GM03348 (cell line): ENCODE measurements around the gene ZBTB16.

ENCODE experiments used
- DNase-seq: peaks from one replicate; pipeline ENCODE4 v3.0.0; 2012; ENCODE audit warnings: low spot score

Gene ZBTB16

DNA sequence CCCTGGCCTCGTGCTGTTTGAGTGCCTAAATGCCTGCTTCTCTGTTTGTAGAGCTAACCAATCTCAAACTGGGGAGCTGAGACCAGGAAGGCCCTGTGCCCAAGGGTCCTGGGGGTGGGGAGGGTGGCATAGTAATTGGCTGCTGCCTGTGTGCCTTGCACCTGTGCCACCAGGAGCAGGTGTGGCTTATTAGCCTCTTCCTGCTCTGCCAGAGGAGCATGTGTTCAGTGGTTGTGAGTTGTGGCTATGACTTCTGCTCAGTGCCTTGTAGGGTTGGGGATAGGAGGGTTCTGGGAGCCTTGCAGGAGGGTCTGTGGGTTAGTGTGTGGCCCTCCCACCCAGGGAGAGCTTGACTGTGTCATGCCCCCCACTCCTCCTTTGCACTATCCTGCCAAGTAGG is 109.2 kb downstream of the ZBTB16 start:
- DNase-seq = no peak

DNA sequence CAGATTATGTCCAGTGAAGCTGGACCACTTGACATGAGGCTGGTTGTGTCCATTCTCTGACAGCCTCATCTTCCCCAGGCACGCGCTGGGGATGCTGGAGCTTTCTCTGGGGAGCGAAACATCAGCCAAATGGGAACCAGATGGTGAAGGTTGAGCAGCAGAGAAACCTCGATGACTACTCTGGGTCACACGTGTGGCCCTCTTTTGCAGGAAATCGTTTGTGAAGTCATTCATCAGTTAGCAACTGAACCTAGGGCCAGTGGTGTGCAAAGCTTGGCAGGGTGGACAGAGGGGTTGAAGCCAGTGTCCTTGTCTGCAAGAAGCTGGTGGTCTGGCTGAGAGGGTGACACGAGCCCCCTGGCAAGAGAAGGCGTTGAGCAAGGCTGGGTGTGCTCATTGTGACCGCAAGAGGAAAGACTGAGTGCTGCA is 109.8 kb downstream of the ZBTB16 start:
- peak; percentile 57 for DNase-seq

DNA sequence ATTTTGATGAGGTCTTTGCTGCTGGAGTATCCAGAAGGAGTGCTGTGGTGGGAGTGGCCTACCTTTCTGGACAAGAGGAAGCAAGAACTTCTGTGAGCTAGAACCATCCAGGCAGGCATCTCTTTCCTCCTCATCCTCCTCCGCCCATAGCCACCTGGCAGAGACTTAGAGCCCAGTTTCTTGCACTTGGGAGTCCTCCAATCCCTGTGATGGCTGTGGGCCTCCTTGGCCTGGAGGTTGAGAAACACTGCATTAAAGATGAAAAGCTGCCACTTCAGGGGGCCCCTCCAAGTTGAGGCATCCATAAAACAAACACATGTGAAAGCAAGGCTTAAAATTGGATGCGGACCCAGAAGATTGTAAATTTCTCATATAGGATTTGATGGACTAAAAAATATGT is 110.3 kb downstream of the ZBTB16 start:
- no peak for DNase-seq

DNA sequence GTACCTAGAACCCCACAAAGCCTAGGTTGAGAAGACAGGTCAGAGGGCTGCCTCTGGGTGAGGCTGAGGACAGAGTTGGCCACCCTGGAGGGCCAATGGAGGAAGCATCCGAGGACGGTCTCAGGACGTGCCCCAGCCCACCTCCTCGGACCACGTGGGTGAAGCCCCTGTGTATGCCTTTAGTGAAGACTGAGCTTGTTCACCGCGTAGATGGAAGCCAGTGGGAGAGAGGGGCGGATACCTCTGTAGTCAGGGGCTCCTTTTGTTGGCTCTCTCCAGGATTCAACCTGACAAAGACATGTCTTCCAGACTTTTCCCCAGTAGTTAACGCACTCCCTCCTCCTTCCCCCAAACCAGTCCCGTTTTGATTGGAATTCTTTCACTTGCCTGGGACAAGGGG is 110.7 kb downstream of the ZBTB16 start:
- no peak for DNase-seq

DNA sequence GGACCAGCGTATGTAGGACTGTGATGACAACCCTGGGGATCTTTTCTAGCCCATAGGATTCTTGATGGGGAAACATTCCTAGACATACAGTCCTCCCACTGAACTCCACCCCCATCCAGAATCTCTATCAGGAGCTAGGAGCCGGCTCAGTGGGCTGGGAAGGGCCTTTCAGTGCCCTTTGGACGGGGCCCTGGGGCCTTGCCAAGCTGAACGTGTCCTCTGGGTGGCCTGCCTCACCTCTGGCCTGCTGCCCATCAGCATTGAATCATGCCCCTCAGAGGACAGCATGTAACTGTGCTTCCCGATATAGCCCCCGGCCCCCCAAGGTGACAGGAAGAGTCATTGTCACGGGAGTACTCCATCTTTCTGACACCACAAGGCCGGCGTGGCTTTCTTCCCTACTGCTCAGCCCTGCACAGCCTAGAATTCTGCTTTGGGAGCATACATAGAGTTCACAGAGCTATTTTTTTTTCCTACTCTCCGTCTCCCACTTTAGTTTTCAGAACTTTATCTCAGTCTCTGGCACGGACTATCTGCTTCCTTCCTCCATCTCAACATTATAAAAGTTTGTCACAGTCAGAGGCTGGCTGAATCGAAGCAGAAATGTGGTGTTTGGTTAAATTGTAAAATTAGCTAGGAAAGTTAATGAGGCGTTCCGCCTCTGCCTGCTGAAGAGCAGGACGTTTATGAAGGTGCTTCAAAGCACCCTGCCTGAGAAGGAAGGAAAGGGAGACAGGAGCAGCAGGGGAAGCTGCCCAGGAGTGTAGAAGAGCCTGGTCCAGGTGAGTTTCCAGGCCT is 111.9 kb downstream of the ZBTB16 start:
- DNase-seq = no peak

DNA sequence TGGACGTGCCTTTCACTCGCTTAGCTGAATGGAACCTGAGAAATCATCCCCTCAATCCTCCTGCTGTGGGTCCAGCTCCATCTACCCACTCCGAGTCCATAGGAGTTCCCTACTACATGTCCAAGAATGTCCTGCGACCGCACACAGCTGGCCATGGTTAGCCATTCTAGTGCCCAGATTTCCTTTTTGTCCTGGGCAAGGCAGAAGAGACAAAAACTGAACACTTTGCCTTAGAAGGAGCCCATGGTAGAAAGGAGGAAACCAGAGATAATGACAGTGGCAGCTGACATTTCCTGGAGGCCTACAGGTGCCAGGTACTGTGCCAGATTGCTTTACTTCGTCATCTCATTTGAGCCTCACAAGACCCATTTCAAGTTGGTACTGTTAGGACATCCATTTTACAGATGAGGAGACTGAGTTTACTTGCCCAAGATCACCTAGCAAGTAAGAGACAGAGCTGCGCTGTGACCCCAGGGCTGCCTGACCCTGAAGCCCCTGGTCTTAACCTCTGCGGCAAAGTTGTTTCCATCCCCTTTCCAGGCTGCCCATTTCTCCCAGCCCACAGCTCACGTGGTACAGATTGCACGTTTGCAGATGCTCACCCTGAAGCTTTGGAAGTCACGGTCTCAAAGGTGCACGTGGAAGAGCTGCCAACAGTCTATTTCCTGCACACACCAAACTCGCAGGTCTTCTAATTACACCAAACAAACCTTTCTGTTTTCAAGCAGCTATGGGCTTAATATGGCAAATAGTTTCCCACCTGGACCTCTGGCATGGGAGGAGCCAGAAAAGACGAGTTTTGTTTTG is 112.7 kb downstream of the ZBTB16 start:
- no peak for DNase-seq

DNA sequence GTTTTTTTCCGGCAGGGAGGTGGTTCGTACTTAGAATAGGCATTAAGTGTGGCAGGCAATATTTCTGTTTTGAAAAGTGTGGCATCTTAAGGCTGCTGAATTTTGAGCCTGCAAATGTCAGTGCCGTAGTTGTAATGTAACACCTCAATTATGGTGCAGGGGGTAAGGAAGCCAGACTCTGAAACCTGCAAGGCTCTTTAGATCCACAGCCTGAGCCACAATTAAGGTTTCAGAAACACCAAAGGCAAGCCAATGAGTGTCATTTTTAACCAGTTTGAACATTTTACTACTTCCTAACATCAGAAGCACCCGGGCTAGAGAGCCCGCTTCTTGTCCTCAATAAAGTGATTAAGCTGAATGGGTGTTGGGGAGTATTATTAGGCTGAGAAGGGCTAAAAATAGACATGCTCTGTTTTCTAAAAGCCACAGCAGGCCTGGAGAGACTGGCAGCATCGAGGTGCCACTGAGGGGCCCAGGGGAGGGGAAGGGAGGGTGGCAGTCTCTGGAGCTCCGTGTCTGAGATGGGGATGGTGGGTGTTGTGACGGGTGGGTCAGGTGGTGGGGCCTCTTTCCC is 113.4 kb downstream of the ZBTB16 start:
- no peak for DNase-seq

DNA sequence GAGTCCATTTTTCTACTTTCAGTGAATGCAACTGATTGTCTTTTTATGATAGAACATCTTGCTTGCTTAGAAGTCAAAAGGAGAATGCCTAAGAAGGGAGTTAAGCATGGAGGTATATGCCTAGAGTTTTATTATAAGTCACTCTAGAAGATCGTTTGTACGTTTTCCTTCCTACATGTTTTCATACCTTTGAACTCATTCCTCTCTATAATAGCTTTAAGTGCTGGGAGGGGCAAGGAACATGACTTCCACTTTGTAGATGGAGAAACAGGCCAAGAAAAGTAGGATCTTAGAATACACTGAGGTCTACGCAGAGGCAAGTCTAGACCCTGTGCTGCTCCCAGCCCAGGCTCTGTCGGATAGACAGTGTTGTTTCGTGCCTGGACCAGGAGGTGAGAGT is 114.3 kb downstream of the ZBTB16 start:
- no peak for DNase-seq

DNA sequence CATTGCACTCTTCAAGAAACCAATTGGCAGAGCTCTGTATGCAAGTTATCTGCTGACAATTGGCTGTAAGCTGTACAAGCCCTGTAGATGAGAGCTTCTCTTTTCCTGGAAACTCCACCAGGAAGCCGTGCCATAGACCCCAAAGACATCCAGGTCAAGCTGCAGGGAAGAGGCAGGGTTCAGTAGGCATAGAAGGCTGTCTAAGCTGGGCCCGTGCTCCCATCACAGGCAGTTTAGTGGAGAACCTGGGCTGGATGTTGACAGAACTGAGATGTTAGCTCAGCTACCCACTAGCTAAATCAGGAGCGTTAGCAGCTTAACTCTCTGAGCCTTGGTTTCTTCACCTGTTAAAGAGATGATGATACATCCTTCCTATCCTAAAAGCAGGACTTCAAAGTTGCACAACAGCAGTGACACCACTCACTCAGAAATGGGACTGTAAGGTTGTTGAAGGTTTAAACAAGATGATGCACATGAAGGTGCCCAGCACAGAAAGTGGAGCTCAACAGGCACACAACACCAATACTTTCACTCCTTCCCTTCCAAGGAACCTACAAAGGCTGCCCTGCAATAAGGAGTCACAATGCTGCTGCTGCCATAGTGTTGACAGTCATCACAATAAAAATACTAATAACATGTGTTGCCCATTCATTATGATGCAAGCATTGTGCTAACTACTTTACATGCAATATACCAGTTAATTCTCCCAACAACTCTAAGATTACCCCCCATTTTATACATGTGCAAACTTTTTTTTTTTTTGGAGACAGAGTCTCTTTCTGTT is 115.4 kb downstream of the ZBTB16 start:
- no peak for DNase-seq

DNA sequence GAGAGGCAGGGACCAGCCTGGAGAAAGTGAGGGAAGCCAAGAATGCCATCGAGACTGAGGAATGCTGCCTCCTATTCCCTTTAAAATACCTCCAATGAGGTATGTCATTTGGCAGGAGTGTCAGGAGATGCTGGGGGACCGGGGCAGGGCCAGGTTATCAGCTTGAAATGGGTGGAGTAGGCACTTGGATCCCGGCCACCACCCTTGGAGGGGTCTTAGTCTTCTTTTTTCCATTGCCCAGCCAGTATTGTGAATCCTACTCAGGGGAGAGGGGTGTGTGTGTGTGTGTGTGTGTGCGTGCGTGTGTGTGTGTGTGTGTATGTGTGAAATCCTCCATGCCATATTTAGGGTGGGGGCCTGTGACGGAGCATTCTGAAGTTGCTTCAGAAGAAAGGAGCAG is 116.2 kb downstream of the ZBTB16 start:
- no peak for DNase-seq

DNA sequence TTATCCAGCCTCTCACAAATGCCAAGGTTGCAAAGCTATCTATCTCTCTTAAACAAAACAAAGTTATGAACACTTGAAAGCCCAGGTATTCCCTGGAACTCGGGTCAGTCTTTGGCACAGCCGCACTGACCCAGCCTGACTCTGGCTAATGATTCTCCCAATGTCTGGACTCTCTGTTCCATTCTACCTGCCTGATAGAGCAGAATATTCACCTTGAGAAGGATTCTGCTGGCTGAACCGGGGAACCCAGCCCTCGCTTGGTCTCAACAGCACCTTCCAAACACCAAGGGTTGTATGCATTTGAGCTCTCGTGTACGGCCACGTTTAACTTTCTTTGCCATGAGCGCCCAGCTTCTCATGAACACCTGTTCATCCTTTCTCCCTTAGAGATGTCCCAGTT is 116.8 kb downstream of the ZBTB16 start:
- DNase-seq = no peak

DNA sequence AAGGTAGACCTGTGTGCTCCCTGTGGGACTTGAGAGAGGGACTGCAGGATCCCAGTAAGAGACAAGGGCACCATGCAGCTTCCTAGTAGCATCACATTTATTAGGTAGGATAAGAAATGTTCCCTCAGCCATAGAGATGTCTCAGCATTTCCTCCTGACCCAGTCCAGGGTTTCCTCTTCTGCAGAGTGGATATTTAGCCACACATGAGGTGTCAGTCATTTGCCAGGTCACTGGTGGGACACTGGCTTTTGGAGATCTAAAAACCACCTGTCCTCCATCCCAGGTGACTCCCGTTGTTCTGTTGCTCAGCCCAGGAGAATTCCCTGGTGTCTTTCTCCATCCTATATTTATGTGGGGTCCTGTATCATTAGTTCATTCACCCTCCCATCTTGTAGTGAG is 119.1 kb downstream of the ZBTB16 start:
- no peak for DNase-seq

DNA sequence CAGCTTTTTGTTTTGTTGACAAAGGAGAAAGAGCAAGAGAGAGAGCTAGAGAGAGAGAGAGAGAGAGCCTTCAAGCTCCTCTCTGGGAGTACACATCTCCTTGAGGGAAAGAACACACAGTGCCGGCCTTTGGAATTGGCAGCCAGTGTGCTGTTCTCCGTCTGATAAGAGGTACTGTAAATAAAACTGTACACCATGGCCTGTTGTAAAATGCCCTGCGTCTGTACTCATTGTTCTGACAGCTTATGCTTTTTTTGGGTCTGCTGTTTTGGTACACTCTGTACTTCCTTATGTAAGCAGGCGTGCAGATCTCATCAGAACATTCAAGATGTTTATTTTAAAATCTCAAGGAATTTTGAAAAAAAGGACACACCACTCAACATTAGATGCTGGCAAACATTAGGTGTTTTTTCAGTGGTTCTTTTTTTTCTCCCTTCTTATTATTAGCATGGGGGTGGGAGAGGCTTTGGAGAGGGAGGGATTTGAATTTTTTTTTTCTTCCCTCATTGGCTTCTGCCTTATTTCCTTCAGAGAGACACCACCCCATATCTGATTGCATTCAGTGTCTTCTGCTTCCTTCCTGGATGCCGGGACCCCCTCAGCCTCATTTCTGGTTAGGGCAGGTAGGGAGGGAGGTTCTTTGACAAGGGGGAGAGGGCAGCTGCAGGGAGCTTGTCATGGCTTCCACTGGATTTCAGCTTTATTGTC is 119.9 kb downstream of the ZBTB16 start:
- no peak for DNase-seq

DNA sequence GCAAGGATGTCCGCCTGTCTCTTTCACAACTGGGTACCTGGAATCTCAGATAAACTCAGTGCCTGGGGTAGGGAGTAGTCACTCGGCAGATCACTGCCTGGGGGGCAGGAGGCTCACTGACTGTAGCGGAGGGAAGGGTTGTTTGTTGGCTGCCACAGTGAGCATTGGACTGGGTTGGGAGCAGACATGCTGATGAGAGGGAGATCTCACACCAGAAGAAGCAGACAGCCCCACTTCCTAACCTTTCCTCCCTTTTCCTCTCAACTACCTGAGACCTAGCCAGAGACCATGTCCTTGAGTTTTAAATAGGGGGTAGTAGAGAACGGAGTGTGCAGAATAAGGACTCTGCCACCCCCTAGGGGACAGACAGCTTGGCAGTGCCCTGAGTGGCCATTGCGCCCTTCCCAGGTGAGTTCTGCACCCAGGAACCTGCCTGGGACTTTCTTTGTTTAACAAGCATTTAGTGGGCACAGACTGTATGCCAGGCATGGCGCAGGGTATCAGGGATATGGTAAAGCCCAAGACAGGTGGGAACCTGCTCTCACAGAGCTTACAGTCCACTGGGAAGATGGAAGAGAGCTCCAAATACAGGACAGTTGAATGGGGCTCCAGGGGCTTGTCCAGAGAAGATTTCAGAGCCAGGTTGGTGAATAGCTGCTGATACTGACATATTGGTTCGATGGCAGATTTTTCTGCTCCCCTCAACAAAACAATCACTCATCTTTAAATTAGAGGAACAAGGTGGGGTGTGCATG is 121.0 kb downstream of the ZBTB16 start:
- peak; percentile 24 for DNase-seq

DNA sequence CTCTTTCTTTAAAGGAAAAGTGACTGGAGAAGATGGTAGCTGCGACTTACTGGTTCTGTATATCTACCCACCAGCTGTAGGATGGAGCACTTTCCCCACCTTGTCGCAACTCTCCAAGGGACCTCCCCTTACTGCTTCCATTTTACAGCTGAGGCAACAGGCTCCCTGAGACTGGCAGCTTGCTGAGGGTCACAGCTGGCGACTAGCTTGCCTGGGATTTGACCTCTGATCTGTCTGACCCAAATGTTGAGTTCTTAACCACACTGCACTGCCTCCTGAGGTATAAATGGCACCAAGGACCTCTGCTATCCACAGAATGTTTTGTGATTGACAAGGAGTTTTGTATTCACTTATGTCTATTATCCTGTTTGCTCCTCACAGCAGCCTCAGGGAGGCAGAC is 121.7 kb downstream of the ZBTB16 start:
- DNase-seq = no peak

DNA sequence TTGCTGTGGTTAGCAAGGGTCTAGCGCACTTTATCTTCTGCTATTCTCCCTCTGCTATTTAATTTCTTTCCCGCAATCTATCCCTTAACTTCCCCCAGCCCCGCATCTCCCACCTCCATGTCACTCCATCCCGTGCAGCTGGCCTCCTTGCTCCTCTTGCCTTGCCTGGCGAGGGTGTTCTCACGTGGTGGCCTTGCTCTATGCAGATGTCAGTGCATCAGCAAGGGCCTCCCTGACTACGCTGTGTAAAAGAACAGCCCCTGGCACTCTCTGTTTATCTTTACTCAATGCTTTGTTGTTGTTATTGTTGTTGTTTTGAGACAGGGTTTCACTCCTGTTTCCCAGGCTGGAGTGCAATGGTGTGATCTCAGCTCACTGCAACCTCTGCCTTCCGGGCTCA is 122.2 kb downstream of the ZBTB16 start:
- no peak for DNase-seq

DNA sequence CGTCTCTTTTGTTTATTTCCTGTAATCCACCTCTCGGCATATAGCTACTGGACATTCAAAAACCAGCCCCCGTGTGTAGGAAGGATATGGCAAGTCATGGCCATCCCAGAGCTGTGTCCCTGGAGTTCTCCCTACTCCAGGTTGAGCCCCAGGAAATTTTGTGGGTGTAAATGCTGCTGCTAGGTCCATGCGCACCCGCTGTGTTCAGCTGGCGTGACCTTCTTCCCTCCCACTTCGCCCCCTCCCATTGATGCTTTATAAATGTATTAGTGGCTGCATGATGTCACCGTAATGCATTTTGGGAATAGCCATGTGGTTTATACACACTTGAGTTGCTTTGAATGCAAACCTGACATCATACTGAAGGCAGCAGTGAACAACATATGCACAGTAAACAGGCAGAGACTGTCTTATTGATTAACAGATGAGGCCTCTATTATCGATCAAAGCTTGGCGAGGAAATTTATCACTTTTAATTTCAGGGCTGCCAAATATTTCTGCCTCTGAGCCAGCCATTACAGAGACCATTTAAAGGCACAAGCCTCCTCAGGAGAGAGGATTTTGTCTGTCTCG is 123.0 kb downstream of the ZBTB16 start:
- no peak for DNase-seq

DNA sequence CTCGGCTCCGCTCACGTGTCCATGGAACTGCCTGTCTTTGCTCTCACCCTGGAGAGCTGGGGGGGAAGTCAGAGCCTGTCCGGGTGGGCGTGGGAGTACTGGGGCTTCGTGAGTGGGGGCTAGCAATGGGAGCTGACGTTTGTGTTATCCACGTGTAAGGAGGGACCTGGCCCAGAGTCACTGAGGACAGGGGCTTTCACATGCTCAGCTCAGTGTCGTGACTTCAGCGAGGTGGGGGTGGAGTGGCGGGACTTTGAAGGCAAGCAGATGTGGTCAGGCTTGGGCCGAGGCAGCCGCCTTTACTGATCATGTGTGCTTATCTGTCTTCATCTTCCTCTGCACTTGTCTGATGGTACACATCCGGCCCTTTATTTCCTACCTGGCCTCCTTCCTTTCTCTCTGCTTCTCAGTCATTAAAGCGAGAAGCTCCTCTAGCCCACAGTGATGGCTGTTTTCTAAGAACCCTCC is 123.6 kb downstream of the ZBTB16 start:
- DNase-seq = no peak

DNA sequence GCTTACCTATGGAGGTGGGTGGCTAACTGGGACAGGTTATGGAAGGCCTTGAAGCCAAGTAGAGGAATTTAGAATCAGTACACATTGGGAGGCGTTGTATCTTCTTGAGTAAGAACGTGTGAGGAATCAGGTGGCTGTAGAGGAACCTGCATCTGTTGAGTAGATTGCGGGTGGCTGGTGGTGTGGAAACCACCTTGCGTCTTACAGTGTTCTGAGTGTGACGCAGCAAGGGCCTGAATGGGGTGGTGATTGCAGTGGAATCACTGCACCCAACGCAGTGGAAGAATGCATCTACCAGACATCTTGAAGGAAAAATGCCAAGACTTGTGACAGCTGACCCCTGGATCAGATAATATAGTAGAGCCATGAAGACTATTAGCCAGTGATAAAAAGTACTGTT is 125.9 kb downstream of the ZBTB16 start:
- no peak for DNase-seq

DNA sequence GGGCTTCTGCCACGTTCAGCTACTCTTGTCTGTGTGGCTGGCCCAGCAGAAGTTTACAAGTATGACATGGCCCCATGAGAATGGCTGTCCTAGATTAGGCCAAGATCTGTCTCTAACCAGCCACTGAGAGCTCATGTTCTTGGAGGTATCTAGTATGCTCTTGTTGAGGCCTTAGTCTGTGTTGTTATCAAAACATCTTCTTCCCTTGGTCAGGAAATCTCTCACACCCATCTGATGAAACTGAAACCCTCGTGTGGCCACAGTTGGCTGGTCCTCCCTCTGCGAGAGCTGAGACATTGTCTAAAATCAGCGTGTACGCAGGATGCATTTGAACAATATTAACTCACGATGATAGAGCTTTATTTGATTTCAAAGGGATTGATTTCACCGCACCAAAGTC is 127.7 kb downstream of the ZBTB16 start:
- no peak for DNase-seq
